Activated T-helper 2 cell treated with anti-CD3 and anti-CD28 coated beads, Interferon-gamma antibody, Interleukin-2, Interleukin-4, amounts not matched to agents 10 μg/mL and 5 μg/mL and 100 μg/mL, durations not matched to agents 14 hours and 24 hours and 36 hours (primary cell): ENCODE measurements around the gene NEDD9. TPM values are rescaled to one million over a fixed set of nuclear protein-coding genes. Genes with fewer than 3 reads are reported as not detected.
A peak's percentile ranks its signal among the peaks of the same experiment; 100 is the strongest.

Experiments
- DNase-seq: peaks from one replicate; pipeline ENCODE4 v3.0.0; 2021; ENCODE audit warnings: low spot score
- H3K27ac Mint-ChIP-seq: one replicate; pipeline ENCODE4 v1.8.0; 2021; ENCODE audit warnings: mixed read lengths
- H3K27me3 Mint-ChIP-seq: one replicate; pipeline ENCODE4 v1.8.0; 2021; ENCODE audit warnings: low read depth, mixed read lengths
- H3K36me3 Mint-ChIP-seq: one replicate; pipeline ENCODE4 v1.8.0; 2021; ENCODE audit warnings: low read depth, mixed read lengths
- H3K4me1 Mint-ChIP-seq: one replicate; pipeline ENCODE4 v1.8.0; 2021; ENCODE audit warnings: low read depth, mixed read lengths
- H3K4me3 Mint-ChIP-seq: one replicate; pipeline ENCODE4 v1.8.0; 2021; ENCODE audit warnings: low read depth, mild to moderate bottlenecking, moderate library complexity, mixed read lengths
- H3K9me3 Mint-ChIP-seq: one replicate; pipeline ENCODE4 v1.8.0; 2021; ENCODE audit warnings: mixed read lengths
- intact Hi-C: fragments of 100-400 bp; cut with micrococcal nuclease; formaldehyde crosslinking; loops from one replicate; pipeline ENCODE4 v1.15.1; 2023
- total RNA-seq: library from RNA; stranded (reverse); gene quantifications from 2 replicates; pipeline ENCODE4 v1.2.3, GENCODE V29; 2022

Gene NEDD9
- total RNA-seq, 1 donor from 2014 or later: 35.0 TPM

- DNase-seq: no peak
These were observed 3.4 kb downstream of the NEDD9 start for GRCh38 chr6:11228935-11229654.

GRCh38 chr6:11227698-11228097, 4.8 kb downstream of the NEDD9 start:
- Mint-ChIP-seq H3K27ac (no peak overlapping the region), H3K9me3 (no peaks in the 10 kb centered on the region), H3K4me3 (no peak overlapping the region), H3K4me1 (peaks cover 65% of the 10 kb centered on the region), H3K36me3 (peaks cover 60% of the 10 kb centered on the region), H3K27me3 (no peaks in the 10 kb centered on the region)
- intact Hi-C loops: no loop called here
- no peak for DNase-seq

More at GRCh38 chr6:11228935-11229654, 3.4 kb downstream of the NEDD9 start:
- Mint-ChIP-seq H3K4me1 (peaks cover 61% of the 10 kb centered on the region), H3K4me3 (no peak overlapping the region), H3K36me3 (peaks cover 50% of the 10 kb centered on the region), H3K9me3 (no peaks in the 10 kb centered on the region), H3K27me3 (no peaks in the 10 kb centered on the region), H3K27ac (no peak overlapping the region)
- intact Hi-C loops: no loop called here

GRCh38 chr6:11226005-11226404, 6.5 kb downstream of the NEDD9 start:
- H3K27me3 Mint-ChIP-seq: no peaks in the 10 kb centered on the region
- H3K4me3 Mint-ChIP-seq: no peak overlapping the region
- DNase-seq: no peak
- no peaks in the 10 kb centered on the region for H3K9me3 Mint-ChIP-seq
- H3K27ac Mint-ChIP-seq: no peak overlapping the region
- peaks cover 66% of the 10 kb centered on the region for H3K36me3 Mint-ChIP-seq
- peaks cover 69% of the 10 kb centered on the region for H3K4me1 Mint-ChIP-seq
- intact Hi-C loops: no loop called here

- peak overlapping the region; percentile 80 for H3K27ac Mint-ChIP-seq
- peak overlapping the region; percentile 38 for H3K4me3 Mint-ChIP-seq
- H3K9me3 Mint-ChIP-seq: no peaks in the 10 kb centered on the region
- H3K36me3 Mint-ChIP-seq: peaks cover 65% of the 10 kb centered on the region
- peaks cover 66% of the 10 kb centered on the region for H3K4me1 Mint-ChIP-seq
- no peak for DNase-seq
- intact Hi-C loops: loop anchor here (1.0 to 2.0 kb wide), 5 partner anchors 7 to 272 kb away; partner anchors contain the start of gene NEDD9
- H3K27me3 Mint-ChIP-seq: no peaks in the 10 kb centered on the region
These were observed 7.5 kb downstream of the NEDD9 start for GRCh38 chr6:11224966-11225463.

GRCh38 chr6:11224252-11224965, 8.1 kb downstream of the NEDD9 start:
- H3K36me3 Mint-ChIP-seq: peaks cover 65% of the 10 kb centered on the region
- peak overlapping the region; percentile 38 for H3K4me3 Mint-ChIP-seq
- intact Hi-C loops: loop anchor here (1.0 to 2.0 kb wide), 5 partner anchors 8 to 272 kb away; partner anchors contain the start of gene NEDD9
- no peaks in the 10 kb centered on the region for H3K9me3 Mint-ChIP-seq
- peak overlapping the region; percentile 80 for H3K27ac Mint-ChIP-seq
- no peaks in the 10 kb centered on the region for H3K27me3 Mint-ChIP-seq
- peak; percentile 51 for DNase-seq
- H3K4me1 Mint-ChIP-seq: peaks cover 67% of the 10 kb centered on the region

- Mint-ChIP-seq H3K4me1 (peaks cover 74% of the 10 kb centered on the region), H3K9me3 (no peaks in the 10 kb centered on the region), H3K36me3 (peaks cover 73% of the 10 kb centered on the region), H3K27me3 (no peaks in the 10 kb centered on the region), H3K27ac (peak overlapping the region; percentile 60), H3K4me3 (peak overlapping the region; percentile 9)
- intact Hi-C loops: no loop called here
- DNase-seq: no peak
These were observed 9.1 kb downstream of the NEDD9 start for GRCh38 chr6:11223286-11223864.

GRCh38 chr6:11222385-11223277, 9.8 kb downstream of the NEDD9 start:
- Mint-ChIP-seq H3K36me3 (peaks cover 69% of the 10 kb centered on the region), H3K27ac (peak overlapping the region; percentile 76), H3K9me3 (no peaks in the 10 kb centered on the region), H3K27me3 (no peaks in the 10 kb centered on the region), H3K4me3 (peak overlapping the region; percentile 10), H3K4me1 (peaks cover 78% of the 10 kb centered on the region)
- intact Hi-C loops: no loop called here
- DNase-seq: no peak

- peaks cover 69% of the 10 kb centered on the region for H3K36me3 Mint-ChIP-seq
- H3K27me3 Mint-ChIP-seq: no peaks in the 10 kb centered on the region
- peak overlapping the region; percentile 76 for H3K27ac Mint-ChIP-seq
- no peak overlapping the region for H3K4me3 Mint-ChIP-seq
- no peak for DNase-seq
- H3K4me1 Mint-ChIP-seq: peaks cover 85% of the 10 kb centered on the region
- no peaks in the 10 kb centered on the region for H3K9me3 Mint-ChIP-seq
- intact Hi-C loops: no loop called here
These were observed 10.7 kb downstream of the NEDD9 start for GRCh38 chr6:11221623-11222384.

- DNase-seq: no peak
- intact Hi-C loops: loop anchor here (2.0 kb wide), 1 partner anchor 13 kb away; the partner anchor contains the start of gene NEDD9
- Mint-ChIP-seq H3K36me3 (peaks cover 71% of the 10 kb centered on the region), H3K27me3 (no peaks in the 10 kb centered on the region), H3K27ac (peak overlapping the region; percentile 57), H3K4me3 (no peak overlapping the region), H3K4me1 (peaks cover 82% of the 10 kb centered on the region), H3K9me3 (no peaks in the 10 kb centered on the region)
These were observed 13.1 kb downstream of the NEDD9 start for GRCh38 chr6:11219400-11219834.

GRCh38 chr6:11218538-11219399, 13.7 kb downstream of the NEDD9 start:
- Mint-ChIP-seq H3K27me3 (no peaks in the 10 kb centered on the region), H3K27ac (peak overlapping the region; percentile 38), H3K4me3 (no peak overlapping the region), H3K9me3 (no peaks in the 10 kb centered on the region), H3K36me3 (peaks cover 71% of the 10 kb centered on the region), H3K4me1 (peaks cover 75% of the 10 kb centered on the region)
- intact Hi-C loops: loop anchor here (2.0 kb wide), 1 partner anchor 14 kb away; the partner anchor contains the start of gene NEDD9
- DNase-seq: no peak

- intact Hi-C loops: loop anchor here (2.0 kb wide), 1 partner anchor 15 kb away; the partner anchor contains the start of gene NEDD9
- H3K36me3 Mint-ChIP-seq: peaks cover 71% of the 10 kb centered on the region
- no peak overlapping the region for H3K4me3 Mint-ChIP-seq
- peaks cover 71% of the 10 kb centered on the region for H3K4me1 Mint-ChIP-seq
- H3K27ac Mint-ChIP-seq: peak overlapping the region; percentile 4
- no peaks in the 10 kb centered on the region for H3K9me3 Mint-ChIP-seq
- no peak for DNase-seq
- no peaks in the 10 kb centered on the region for H3K27me3 Mint-ChIP-seq
These were observed 14.4 kb downstream of the NEDD9 start for GRCh38 chr6:11218102-11218442.
